GM19438 (cell line): ENCODE measurements around the gene USP10.
A peak's percentile ranks its signal among the peaks of the same experiment; 100 is the strongest.
"Not testable (repeated sequence)": the region's sequence is repeated elsewhere in the genome, so short reads cannot be mapped to it uniquely, and the experiment has no call there.

ENCODE experiments used
- ATAC-seq: cut with Tn5 transposase; IDR thresholded peaks from one replicate; pipeline ENCODE4 v1.9.1; 2021; ENCODE audit warnings: low read depth; ENCODE audit not compliant: unreplicated experiment

The USP10 gene

DNA sequence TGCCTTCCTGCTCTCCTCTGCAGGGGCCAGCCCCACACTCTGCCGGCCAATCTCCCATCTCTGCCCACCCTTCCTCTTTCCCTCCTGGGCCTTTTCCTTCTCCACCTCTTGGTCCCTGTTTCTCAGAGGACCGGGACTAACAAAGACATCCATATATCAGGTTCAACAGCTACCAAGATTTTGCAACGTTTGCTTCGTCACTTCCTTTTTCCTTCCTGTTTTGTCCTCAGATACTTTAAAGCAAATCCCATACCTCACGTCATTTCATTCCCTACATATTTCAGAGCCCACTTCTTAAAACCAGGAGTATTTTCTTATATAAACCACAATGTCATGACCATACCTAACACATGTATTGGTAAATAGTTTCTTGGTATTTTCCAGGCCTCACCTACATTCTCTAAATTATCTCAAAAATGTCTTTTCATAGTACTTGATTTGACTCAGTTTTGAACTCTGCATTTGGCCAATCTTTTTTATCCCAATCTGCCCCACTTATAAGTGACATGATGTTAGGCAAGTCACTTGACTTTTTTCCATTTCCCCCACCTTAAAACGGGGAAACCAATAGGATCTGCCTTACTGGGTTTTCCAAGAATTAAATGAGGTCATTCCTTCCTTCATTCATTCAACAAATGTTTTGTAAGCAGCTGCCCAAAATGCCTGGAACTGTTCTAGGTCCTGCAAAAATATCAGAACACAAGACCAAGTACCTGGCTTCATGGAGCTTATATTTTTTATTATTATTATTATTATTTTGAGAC lies 7.2 kb upstream of the USP10 start:
- no peak for ATAC-seq

DNA sequence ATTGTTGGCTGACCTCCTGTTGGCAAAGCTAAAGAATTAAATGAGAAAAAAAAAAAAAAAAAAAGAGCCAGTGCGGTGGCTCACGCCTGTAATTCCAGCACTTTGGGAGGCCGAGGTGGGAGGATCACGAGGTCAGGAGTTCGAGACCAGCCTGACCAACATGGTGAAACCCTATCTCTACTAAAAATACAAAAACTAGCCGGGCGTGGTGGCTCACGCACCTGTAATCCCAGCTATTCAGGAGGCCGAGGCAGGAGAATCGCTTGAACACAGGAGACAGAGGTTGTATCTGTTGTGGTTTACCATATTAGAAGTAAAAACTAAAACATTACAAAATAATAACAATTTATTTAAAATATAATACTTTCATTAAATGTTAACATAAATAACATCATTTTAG lies 5.9 kb upstream of the USP10 start:
- ATAC-seq: not testable (repeated sequence)

DNA sequence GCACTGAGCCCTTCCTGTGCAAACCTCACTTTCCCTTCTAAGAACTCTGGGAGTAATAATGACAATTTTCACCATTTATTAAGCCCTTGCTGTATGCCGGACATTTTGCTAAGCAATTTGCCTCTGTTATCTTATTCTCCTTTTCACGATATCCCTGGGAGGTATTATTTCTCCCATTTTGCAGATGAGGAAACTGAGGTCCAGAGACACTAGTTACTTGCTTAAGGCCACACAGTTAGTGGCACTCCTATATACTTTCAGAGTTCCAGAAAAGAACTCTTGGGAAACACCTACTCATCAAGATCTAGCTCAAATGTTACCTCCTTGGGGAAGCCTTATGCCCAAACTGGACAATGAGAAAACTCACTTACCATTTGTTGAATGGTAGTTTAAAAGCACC lies 4.8 kb upstream of the USP10 start:
- ATAC-seq: no peak

GRCh38 chr16:84699147-84699711 lies 571 bp upstream of the USP10 start:
- no peak for ATAC-seq

- ATAC-seq: peak; percentile 41
Measured at GRCh38 chr16:84700446-84701300, 873 bp downstream of the USP10 start.

DNA sequence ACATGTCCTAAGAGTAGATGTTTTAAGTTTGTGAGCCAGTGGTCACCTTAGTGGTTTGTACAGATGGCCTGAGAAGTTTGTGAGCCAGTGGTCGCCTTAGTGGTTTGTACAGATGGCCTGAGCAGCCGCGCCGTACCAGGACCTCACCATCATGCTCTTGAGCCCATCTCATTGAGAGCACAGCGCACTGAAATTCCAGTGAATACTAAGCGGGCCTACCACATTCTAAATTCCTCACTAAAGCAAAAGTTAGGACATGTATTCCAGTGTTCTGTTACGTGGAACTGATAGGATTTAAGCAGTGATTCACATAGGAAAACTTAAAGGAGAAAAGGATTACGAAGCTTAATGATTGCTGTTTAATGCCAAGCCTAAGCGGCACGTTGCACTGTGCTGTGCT lies 3.9 kb downstream of the USP10 start:
- no peak for ATAC-seq

- ATAC-seq: no peak
Measured at GRCh38 chr16:84704253-84704652, 4.5 kb downstream of the USP10 start.

GRCh38 chr16:84706856-84707255 lies 7.1 kb downstream of the USP10 start:
- no peak for ATAC-seq

DNA sequence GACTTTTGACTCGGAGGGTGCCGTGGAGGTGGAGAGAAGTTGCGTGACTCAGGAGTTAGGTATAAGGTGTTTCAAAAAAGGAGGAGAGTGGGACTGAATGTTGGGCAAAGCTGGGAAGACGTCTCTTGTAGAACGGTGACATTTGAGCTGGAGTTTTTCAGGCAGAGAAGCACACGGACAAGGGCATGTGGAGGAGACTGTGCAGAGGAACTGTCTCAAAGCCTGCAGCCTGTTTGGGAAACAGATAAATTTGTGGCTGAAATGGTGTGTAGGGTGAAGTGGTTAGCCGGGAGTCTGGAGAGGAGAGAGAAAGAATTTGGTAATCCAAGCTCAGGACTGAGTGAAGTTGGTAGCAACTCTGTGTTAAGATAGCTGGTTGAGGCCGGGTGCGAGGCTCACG lies 9.8 kb downstream of the USP10 start:
- ATAC-seq: no peak

DNA sequence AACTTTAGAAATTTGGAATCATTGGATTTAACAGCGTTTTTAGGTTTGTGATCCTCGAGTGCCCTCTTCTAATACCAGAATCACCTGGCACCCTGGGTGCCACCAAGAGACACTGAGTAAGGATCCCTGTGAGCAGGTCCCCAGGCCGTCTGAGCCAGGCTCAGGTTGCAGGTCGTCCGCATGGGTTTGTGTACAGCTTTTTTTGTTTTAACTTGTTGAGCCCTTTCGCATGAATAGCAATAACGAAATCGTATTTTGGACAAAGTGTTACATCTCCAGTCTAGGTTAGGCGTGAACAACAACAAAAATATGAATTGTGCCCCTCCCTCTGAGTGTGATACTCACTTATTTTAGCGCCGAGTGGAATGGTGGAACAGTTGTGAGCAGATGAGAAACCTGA lies 10.9 kb downstream of the USP10 start:
- ATAC-seq: no peak

DNA sequence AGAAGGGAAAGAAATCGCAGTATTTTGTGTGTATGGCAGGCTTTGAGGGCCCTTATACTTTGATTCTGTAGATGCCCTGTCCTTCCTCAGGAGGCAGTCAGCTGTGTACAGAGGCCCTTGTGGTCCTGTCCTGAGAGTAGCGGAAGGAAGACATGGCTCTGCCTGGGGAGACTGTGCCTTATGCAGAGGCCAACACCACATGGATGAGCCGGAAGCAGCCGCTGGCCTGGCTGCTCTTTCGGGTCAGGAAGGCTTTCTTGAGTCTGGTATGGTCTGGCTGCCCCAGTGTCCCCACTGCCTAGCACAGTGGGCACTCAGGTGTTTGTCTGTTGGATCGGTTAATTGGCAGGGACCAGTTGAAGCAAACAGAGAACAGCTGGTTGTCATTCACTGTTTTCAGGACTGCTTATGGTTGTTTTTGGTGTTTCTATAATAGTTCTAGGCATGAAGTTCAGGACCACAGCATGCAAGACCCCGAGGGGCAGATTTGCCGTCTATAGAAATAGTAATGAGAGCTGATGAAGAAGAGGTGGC lies 12.4 kb downstream of the USP10 start:
- ATAC-seq: no peak

DNA sequence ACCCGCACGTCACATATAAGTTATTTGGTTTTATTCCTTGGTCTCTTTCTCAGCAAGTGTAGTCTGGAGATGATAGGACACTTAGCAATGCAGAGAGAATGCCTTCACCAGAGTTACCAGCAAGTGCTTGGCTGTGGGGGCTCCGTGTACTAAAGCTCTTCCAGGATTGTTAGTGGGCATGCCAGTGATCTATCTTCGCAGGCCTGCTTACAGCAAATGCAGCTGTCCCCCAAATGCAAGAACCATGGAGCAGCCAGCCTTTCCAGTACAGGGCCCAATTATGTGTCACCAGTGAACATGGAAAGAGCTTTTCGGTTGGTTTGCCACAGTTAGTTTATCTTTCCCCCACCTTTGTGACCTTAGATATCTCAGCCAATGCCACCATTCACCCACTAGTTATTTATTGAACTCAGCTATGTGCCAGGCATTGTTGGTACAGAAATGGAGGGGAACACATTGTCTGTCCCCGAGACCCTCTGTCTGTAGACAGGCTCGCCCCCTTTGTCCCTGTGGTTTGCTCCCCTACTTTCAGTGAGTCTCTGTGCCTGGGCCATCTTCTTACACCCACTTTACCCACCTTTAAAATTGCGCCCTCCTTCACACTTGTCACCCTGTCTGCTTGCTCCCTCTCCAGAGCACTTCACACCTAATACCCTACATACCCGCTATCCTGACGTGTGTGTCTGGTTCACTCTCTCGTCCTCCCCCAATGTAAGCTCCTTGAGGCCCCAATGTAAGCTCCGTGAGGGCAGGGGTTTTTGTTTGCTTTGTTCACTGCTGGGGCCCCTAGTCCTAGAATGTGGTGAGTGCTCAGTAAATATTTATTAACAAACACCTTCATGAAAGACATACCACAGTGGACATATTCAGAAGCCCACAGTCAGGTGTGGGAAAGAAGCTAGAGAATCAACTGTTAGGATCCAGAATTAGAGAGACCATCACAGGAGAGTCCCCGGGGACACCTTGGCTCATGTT lies 13.3 kb downstream of the USP10 start:
- ATAC-seq: no peak

- no peak for ATAC-seq
Measured at GRCh38 chr16:84714028-84714427, 14.2 kb downstream of the USP10 start.

- ATAC-seq: no peak
Measured at GRCh38 chr16:84715424-84715823, 15.6 kb downstream of the USP10 start.

DNA sequence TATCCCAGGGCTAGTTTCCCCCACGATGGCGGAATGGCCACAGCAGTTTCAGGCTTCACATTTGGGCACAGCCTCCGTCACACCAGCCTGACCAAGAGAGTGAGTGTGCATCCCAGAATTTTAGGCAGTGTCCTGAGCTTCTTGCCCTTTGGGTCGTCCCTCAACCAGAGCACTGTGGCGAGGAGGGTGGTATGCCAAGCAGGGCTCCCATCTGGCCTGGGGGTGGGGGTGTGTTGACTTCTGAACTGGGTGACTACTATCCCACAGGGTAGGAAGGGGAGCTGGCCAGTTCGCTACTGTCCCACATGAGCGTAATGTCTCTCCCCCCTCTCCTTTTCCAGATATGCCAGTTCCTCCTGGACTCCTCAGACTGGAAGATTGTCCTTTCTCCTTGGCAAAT lies 16.1 kb downstream of the USP10 start:
- no peak for ATAC-seq

DNA sequence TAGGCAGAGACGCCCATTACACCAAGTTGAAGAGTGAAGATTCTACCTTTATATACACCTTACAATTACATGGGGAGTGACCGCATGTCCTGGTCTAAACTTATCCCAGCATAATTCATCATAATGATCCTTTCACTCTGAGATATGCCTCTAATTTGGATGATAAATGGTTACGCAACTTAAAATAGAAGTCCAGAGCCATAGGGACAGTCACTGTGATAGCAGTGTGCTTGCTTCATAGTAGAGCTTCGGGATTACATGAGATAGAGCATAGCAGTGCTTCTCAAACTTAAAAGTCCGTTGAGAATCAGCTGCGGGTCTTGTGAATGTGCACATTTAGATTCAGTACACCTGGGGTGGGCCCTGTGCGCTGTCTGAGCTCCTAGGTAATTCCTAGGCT lies 16.9 kb downstream of the USP10 start:
- no peak for ATAC-seq

DNA sequence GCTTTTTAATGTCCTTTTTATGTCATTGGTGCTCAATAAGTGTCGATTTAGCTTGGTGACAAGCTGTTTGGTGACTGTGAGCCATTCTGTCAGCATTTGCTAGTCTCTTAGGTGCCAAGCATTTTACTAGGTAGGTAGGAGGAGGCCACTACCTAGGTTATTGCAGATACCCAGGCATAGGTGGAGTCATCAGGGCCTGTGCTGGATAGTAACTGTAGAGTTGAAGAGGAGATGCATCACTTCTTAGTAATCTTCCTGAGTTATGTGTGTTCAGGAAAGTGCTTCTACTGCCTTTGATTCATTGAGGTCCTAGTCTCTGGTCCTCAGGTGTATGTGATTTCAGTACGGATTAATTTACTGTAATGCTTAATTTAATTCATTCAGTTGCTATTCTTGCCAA lies 17.7 kb downstream of the USP10 start:
- ATAC-seq: no peak

- no peak for ATAC-seq
Measured at GRCh38 chr16:84720177-84720579, 20.4 kb downstream of the USP10 start.

- no peak for ATAC-seq
Measured at GRCh38 chr16:84722068-84722467, 22.3 kb downstream of the USP10 start.

GRCh38 chr16:84723906-84724305 lies 24.1 kb downstream of the USP10 start:
- no peak for ATAC-seq
